ENCODE results near the gene ALDH1B1. TPM values are rescaled to one million over a fixed set of nuclear protein-coding genes. Genes with fewer than 3 reads are reported as not detected.
"Not testable (repeated sequence)": the region's sequence is repeated elsewhere in the genome, so short reads cannot be mapped to it uniquely, and the experiment has no call there.

ALDH1B1 gene
- total RNA-seq, 2 experiments from 2014 or later: 30.4 to 33.8 TPM

DNA sequence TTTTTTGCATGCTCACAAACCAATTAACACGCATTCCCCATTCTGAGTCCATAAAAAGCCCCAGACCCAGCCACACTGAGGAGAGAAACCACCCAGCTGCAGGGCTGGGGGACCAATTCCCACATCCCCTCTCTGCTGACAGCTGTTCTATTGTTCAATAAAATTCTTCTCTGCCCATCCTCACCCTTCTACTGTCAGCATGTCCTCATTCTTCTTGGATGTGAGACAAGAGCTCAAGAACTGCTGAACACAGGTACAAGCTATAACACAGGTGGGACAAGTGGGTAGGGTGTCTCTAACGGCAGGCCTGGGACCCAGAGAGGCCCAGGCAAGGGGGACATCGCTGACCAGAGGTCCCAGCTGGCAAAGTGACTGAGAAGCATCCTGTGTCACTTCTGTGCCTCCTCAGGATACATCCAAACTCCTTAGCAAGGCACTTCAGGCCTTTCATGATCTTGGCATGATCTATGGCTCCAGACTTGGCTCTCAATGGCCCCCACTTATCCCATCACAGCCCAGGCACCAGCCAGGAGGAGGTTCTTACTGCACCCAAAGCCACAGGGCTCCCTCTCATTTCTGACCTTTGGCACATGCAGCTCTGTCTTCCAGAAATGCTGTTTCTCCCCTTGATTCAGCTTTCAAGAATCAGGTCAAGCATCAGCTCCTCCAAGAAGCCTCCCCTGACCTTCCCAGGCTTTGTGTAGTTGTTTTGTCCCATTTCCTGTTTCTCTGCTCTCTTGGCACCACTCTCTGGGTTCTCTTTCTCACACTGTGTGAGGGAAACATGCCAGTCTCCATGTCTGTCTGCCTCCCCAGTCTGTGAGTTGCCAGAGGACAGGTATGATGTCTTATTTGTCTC, 7.3 kb upstream of the ALDH1B1 start:
- CTCF ChIA-PET: no interaction called here
- POLR2A ChIA-PET: no interaction called here

DNA sequence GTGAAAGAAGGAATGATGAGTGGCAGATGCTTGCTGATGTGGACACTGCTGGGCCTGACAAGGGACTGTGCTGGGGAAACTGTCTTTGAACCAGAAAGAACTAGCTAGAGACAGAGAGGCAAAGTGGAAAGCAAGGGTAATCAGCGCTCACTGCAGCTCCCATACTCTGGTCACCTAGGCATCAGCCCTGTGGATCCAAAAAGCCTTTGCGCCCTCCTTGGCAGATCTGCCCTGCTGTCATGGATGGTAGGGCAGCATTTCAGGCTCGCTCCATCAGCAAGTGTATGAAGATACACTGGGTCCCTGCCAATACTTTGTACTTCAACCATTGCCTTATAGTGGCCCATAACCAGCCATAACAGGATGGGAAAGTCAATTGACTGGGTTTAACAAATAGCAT, 6.6 kb upstream of the ALDH1B1 start:
- POLR2A ChIA-PET: no interaction called here
- CTCF ChIA-PET: no interaction called here

DNA sequence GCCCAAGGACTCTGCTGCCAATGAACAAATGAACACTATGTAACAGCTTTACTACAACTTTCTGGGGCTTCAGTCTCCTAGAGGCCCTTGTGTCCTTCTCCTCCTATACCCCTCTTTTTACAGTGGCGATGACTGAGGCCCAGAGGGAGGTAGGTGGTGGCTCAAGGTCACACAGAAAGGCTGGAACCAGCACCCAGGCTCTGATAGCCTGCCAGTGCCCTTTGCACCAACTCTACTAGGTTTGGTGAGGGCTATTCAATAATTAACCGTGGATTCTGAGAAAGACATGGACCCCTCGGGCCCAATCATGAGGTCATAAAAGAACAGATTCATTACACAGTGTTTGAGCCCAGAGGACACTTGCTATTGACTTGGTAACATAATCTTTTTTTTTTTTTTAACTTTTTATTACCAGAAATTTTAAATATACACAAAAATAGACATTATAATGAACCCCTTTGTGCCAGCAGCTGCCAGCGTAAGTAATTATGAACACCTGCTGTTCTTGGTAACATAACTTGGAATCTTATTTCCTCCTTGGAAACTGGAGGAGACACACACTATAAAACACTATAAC, 6.1 kb upstream of the ALDH1B1 start:
- POLR2A ChIA-PET: no interaction called here
- CTCF ChIA-PET: no interaction called here

DNA sequence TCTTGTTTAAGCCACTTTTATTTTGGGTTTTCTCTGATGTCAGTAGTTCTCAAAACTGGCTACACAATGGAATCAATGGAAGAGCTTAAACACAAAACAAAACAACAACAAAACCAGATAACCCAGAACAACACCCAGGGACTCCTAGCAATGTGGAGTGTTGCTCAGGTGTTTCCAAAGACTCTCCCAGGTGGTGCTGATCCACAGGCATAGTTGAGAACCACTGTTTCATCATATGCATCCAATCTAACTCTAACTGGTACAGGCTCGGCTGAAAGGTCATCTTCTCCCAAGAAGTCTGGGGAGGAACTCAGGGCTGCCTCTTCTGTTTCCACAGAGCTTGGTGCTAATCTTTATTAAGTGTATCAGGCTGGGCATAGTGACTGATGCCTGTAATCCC, 5.4 kb upstream of the ALDH1B1 start:
- CTCF ChIA-PET: no interaction called here
- POLR2A ChIA-PET: no interaction called here

GRCh38 chr9:38387751-38388150, 4.8 kb upstream of the ALDH1B1 start:
- CTCF ChIA-PET: no interaction called here
- POLR2A ChIA-PET: no interaction called here

- CTCF ChIA-PET: no interaction called here
- POLR2A ChIA-PET: no interaction called here
These were observed 3.9 kb upstream of the ALDH1B1 start for GRCh38 chr9:38388283-38389223.

GRCh38 chr9:38389313-38389712, 3.2 kb upstream of the ALDH1B1 start:
- POLR2A ChIA-PET: no interaction called here

DNA sequence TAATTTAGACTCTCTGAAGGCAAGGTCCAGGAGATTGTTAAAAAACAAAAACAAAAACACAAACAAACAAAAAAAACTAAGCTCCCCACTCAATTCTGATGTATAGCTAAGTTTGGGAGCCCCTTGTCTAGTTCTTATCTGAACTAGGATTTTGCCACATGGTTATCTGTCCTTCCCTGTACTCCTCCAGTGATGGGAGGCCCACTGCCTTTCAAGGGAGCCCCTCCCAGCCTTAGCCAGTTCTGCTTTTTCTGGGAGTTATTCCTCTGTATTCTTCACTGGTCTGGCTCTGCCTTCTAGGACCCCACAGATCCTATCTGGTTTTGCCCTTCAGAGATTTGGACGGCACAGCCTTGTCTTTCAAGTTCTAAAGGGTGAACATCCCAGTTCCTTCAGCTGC, 2.1 kb upstream of the ALDH1B1 start:
- CTCF ChIA-PET: interaction anchor here (1.1 kb wide), 1 partner anchor 11 kb away, joined by 4 read pairs; no protein-coding TSS in a partner anchor
- POLR2A ChIA-PET: no interaction called here

More at GRCh38 chr9:38389313-38389712, 3.2 kb upstream of the ALDH1B1 start:
- CTCF ChIA-PET: no interaction called here

- ChIA-PET POLR2A (no interaction called here), CTCF (interaction anchor here (1.1 kb wide), 1 partner anchor 11 kb away, joined by 4 read pairs; no protein-coding TSS in a partner anchor)
These were observed 1.7 kb upstream of the ALDH1B1 start for GRCh38 chr9:38390851-38391250.

GRCh38 chr9:38391278-38392118, 1.0 kb upstream of the ALDH1B1 start:
- CTCF ChIA-PET: no interaction called here
- POLR2A ChIA-PET: no interaction called here

GRCh38 chr9:38393128-38393796, 760 bp downstream of the ALDH1B1 start:
- POLR2A ChIA-PET: no interaction called here
- CTCF ChIA-PET: interaction anchor here (1.2 kb wide), 1 partner anchor 39 kb away, joined by 3 read pairs; no protein-coding TSS in a partner anchor

- CTCF ChIA-PET: no interaction called here
These were observed 1.9 kb downstream of the ALDH1B1 start for GRCh38 chr9:38394416-38394815.

DNA sequence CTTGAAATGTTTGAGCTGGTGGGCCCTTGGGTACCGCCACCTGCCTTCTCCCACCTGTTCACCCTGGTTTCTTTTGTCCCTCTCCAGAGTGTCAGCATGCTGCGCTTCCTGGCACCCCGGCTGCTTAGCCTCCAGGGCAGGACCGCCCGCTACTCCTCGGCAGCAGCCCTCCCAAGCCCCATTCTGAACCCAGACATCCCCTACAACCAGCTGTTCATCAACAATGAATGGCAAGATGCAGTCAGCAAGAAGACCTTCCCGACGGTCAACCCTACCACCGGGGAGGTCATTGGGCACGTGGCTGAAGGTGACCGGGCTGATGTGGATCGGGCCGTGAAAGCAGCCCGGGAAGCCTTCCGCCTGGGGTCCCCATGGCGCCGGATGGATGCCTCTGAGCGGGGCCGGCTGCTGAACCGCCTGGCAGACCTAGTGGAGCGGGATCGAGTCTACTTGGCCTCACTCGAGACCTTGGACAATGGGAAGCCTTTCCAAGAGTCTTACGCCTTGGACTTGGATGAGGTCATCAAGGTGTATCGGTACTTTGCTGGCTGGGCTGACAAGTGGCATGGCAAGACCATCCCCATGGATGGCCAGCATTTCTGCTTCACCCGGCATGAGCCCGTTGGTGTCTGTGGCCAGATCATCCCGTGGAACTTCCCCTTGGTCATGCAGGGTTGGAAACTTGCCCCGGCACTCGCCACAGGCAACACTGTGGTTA, 3.3 kb downstream of the ALDH1B1 start:
- CTCF ChIA-PET: no interaction called here
- POLR2A ChIA-PET: no interaction called here

More at GRCh38 chr9:38394416-38394815, 1.9 kb downstream of the ALDH1B1 start:
- POLR2A ChIA-PET: no interaction called here

GRCh38 chr9:38396371-38396671, 3.8 kb downstream of the ALDH1B1 start:
- ChIA-PET POLR2A (no interaction called here), CTCF (no interaction called here)

GRCh38 chr9:38399191-38399590, 6.7 kb downstream of the ALDH1B1 start:
- POLR2A ChIA-PET: not testable (repeated sequence)

DNA sequence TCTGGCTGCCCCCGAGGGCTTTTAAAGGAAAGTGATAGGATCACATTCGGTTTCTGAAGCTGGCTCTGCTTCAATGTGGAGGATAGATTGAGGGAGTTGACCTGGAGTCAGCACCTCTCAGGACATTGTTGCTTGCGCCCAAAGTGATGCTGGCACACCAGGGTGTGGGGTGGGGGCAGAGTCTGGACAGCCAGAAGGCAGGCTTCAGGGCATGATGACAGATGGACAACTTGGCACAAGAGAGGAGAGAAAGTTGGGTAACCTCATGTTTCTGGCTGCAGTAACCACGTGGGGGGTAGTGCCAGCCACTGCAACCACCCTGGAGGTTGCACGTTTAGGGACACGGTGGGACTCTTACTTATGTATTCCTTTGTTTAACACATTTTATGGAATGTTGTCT, 9.5 kb downstream of the ALDH1B1 start:
- POLR2A ChIA-PET: no interaction called here
- CTCF ChIA-PET: interaction anchor here (0.7 kb wide), 1 partner anchor 12 kb away, joined by 4 read pairs; no protein-coding TSS in a partner anchor

More at GRCh38 chr9:38399191-38399590, 6.7 kb downstream of the ALDH1B1 start:
- CTCF ChIA-PET: not testable (repeated sequence)

DNA sequence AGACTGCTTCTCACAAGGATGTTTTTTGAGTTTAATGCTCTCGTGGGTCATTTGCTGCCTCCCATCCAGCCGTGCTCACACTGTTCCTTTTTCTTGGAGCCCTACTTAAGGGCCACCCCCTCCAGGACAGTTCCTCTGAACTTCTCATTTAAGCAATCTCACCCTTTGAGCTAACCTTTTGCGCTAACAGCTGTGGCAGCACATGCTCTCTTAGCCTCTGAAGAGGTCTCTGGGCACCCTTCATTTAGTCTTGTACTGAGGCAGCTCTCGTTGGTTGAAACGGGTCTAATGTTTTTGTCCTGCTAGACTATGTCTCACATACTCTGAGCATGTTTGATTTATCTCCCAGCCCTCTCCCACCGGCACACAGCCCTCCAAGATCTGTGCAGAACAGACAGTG, 11.8 kb downstream of the ALDH1B1 start:
- POLR2A ChIA-PET: no interaction called here
- CTCF ChIA-PET: no interaction called here

- ChIA-PET CTCF (no interaction called here), POLR2A (no interaction called here)
These were observed 13.3 kb downstream of the ALDH1B1 start for GRCh38 chr9:38405785-38406184.

Measured in activated CD8-positive, alpha-beta memory T cell treated with anti-CD3 and anti-CD28 coated beads for 36 hours (primary cell).